OCI-LY3 (cell line): ENCODE results near the gene HELZ.

ENCODE experiments used
- EZH2phosphoT487 ChIP-seq: fragments of 200-600 bp; shearing (Covaris generic); IDR thresholded peaks from 2 replicates; pipeline ENCODE4 v1.6.1; 2018; ENCODE audit warnings: antibody characterized with exemption, mixed run types, low read depth
- TF ChIP-seq, protein P1 (sequence below): fragments of 200-600, 300-600 bp; sonication (generic); IDR thresholded peaks from 2 replicates; pipeline ENCODE4 v1.5.1; 2014; ENCODE audit warnings: antibody characterized with exemption, low read length, low read depth

DNA sequence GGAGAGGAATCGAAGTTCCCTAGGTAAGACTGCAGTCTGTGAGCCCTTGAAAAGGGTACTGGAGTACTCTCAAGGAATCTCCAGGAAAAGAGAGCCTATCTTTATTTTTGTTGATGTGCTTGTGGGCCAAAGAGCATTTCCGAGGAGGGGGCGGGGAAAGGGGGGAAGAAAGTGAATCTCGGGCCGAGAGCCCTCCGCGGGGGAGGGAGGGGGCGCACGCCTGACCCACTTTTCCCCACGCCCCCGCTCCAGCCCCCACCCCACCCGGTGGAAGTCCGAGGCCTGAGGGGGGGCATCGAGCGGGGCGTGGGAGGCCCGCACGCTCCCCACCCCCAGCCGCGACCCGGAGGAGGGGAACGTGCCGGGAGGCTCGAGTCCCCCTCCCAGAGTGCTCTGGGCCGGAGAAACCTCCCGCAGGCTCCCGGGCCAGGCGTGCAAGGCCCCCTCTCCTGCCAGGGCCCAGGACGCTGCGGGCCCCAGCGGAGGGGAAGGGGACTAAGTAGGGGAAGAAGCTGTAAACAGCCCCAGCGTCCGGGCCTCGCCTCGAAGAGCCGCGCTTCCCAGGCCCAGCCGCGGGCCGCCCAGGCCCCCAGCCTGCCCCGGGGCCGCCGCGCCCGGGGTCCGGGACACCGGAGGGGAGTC, 444 bp downstream of the HELZ start:
- TF ChIP-seq, protein P1, sequence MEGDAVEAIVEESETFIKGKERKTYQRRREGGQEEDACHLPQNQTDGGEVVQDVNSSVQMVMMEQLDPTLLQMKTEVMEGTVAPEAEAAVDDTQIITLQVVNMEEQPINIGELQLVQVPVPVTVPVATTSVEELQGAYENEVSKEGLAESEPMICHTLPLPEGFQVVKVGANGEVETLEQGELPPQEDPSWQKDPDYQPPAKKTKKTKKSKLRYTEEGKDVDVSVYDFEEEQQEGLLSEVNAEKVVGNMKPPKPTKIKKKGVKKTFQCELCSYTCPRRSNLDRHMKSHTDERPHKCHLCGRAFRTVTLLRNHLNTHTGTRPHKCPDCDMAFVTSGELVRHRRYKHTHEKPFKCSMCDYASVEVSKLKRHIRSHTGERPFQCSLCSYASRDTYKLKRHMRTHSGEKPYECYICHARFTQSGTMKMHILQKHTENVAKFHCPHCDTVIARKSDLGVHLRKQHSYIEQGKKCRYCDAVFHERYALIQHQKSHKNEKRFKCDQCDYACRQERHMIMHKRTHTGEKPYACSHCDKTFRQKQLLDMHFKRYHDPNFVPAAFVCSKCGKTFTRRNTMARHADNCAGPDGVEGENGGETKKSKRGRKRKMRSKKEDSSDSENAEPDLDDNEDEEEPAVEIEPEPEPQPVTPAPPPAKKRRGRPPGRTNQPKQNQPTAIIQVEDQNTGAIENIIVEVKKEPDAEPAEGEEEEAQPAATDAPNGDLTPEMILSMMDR: no peak
- TF ChIP-seq EZH2phosphoT487: no peak
